HG02571 (cell line): Measurements from ENCODE around the gene PCTP.

ENCODE experiments used
- ATAC-seq: cut with Tn5 transposase; IDR thresholded peaks from one replicate; pipeline ENCODE4 v1.9.1; 2021; ENCODE audit warnings: mild to moderate bottlenecking, moderate library complexity; ENCODE audit not compliant: unreplicated experiment

Gene PCTP

DNA sequence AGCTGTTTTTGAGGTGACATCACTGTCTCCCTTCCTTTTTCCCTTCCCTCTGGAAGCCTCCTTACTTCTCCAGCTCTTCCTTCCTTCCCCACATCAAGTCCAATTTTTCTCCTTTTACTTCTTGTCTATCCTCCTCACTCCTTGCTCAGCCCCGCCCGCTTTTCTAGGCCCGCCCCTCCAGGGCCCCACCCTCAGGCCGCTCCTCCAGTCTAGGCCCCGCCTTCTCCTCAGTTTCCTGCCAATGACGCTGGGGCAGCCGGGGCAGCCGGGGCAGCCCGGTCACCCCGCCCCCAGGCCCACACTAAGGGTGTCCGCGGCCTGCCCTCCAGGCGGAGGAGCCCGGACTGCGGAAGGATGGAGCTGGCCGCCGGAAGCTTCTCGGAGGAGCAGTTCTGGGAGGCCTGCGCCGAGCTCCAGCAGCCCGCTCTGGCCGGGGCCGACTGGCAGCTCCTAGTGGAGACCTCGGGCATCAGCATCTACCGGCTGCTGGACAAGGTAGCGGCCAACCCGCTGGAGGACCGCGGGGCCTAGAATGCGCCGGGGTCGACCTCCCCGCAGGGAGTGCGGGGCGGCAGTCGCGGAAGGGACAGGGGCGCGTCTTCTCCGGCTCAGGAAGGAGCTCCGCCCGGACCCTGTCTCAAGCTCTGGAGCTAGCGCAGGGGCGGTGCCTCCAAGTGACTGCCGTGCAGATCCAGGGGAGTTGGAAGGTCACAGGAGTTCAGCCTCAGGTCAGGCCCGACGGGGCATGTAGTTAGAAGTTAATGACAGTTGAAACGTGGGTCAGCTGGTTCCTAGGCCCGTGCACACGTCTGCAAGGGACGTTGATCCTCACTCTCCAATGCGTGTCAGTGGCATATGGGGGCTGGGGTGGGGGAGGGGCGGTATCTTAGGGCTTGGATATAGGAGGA lies at the start of gene PCTP:
Gene PCTP, plus strand, starts transcription at position 302 of the 908 bp plus-strand sequence. Its CDS starts 53 bp downstream, at position 355.
- ATAC-seq, result peak; percentile 98

DNA sequence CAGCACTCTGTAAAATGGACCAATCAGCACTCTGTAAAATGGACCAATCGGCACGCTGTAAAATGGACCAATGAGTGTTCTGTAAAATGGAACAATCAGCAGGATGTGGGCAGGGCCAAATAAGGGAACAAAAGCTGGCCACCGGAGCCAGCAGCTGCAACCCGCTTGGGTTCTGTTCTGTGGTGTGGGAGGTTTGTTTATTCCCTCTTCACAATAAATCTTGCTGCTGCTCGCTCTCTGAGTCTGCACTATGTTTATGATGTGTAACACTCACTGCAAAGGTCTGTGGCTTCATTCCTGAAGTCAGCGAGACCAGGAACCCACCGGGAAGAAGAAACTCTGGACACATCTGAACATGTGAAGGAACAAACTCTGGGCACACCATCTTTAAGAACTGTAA lies 48.7 kb upstream of the PCTP start:
- ATAC-seq, result no peak

DNA sequence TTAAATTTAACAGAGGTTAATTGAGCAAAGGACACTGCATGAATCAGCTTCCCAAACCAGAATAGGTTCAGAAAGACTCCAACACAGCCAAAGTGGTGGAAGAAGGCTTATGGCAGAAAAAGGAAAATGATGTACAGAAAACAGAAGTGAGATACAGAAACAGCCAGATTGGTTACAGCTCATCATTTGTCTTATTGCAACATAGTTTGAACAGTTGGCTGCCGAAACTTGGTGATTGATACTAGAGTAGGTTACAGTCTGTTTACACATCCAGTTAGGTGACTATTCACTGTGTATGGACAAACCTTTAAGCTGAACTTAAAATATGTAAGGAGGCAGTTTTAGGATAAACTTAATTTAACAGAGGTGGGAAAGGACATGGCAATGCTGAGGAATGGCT lies 46.5 kb upstream of the PCTP start:
- ATAC-seq, result no peak

DNA sequence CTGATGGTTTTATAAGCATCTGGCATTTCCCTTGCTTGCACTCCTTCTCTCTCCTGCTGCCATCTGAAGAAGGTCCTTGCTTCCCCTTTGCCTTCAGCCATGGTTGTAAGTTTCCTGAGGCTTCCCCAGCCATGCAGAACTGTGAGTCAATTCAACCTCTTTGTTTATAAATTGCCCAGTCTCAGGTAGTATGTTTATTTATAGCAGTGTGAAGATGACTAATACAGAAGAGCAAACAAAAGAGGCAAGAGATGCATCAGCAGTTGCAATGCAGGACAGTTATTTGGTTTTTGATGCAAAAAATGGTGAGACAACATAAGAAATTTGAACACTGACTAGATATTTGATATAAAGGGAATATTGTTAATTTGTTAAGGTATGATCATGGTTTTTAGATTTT lies 45.0 kb upstream of the PCTP start:
- no peak for ATAC-seq

DNA sequence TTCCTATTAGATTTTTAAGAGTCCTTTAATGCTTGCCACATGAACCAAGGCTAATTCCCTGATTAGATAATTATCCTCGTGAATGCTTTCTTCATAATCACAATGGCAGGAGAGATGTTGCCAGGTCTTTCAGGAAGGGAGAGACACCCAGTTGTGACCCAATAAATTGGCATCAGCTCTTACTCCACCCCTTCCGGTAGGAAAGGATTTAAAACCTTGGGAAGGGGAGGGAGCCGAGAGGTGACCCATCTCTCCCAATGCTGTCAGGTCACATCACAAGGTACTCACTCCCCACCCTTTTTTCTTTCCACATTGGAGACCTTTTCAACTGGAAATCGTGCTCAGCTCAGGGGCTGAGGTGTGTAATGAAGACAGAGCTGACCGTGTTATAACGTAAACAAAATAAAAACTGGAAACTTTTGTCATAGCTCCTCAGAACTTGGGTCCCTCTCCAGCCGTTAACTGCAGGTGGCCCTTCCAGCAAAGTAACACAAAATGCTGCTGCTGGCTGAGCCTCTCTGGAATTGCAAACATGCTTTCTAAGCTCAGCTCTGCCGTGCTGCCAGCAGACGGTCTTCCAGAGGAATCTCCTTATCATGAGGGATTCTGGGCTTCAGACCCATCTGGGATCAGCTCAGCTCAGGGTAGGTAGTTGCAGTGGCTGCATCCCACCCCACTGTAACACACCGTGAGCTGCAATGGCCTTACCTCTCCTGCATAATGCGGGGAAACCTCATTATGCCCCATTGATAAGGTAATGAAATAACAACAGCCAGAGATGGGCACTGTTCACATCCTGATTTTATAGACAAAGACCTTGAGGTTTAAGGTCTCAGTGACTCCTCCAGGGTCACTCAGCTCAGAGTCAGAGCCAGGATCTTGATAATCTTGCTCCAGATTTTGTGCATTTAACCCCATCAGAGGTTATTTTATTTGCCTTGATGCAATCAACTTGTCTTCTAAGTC lies 43.8 kb upstream of the PCTP start:
- no peak for ATAC-seq

DNA sequence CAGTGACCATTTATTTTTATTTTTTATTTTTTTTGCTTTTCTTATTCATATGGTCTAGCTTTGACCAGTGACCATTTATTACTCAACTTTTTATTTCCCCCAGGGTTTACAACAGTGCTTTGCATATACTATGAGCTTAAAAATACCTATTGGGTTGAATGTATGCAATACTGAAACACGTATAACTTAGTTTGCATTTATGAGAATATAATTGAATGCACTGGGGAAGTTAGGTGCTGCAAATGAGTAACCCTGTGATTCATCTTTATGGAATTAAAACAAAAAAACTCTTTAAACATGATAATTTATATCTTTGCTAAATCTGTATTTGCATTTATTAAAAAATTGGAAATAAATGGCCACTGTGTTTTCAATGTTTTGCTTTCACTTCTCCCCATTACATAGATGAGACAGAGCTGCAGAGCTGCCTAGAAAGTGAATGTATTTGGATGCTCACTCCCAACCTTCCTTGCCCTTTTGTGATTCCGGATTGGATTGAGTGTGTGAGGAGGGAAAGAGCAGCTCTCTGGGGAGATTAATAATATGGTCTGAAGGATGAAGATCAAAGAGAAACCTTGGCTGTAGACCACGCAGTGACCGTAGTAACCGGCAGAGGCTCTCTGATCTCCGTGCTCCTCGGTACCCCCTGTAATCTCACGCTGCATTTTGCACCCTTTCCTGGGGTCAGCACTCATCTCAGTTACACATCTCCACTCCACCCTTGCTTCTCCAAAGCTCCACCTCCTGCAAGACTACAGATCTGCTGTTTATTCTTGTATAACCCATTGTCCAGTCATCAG lies 42.5 kb upstream of the PCTP start:
- no peak for ATAC-seq

DNA sequence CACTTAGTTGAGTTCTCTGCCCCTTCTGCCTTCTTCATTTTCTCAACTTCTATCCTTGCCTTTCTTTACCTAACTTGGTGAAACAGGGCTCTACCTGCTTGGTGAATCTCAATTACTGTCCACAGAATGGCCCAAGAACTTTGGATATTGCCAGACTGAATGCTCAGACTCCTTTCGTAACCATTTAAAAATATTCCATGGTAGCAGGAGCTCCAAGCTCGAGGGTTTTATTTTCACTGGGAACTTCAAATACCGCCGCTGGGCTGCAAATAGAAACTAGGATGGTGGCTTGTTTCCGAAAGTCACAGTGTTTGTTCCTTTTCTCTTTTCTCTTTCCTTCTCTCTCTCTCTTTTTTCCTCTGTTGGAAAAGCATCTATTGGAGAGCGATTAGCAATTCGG lies 41.4 kb upstream of the PCTP start:
- ATAC-seq, result no peak

DNA sequence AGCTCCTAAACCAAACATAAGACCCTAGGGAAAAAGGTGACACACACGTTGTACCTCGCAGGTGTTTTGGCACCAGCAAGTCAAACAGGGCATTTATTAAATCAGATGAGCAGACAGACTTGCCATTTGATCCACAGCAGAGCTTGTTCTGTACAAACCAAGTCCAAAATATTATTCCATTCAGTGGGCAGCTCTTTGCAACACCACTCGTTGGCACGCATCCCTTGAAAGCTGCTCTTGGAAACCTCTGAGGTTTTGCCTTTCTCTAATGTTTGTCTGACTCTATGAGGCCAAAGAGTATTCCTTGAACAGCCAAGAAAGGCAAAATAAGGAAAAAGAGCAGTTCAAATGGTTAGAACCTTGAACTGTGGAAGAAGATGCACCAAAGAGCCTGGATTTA lies 40.9 kb upstream of the PCTP start:
- ATAC-seq, result no peak

DNA sequence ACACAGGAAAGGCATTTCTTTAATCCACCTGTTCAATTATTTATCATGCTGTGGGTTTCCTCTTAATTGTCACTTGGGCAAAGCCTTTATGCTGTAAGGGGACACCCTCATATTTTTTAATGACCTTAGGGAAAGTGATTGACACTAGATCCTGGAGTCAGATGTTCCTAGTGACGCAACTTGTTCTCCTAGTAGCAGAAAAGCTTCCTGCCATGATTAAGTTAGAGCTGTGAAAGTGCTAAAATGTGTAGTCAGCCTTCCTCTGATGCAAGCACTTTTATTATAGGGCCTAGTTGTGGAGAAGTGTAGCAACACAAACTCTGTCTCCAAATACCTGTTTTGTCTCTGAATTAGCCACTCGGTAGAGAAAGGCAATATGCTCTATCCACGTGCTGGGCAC lies 40.4 kb upstream of the PCTP start:
- ATAC-seq, result no peak

DNA sequence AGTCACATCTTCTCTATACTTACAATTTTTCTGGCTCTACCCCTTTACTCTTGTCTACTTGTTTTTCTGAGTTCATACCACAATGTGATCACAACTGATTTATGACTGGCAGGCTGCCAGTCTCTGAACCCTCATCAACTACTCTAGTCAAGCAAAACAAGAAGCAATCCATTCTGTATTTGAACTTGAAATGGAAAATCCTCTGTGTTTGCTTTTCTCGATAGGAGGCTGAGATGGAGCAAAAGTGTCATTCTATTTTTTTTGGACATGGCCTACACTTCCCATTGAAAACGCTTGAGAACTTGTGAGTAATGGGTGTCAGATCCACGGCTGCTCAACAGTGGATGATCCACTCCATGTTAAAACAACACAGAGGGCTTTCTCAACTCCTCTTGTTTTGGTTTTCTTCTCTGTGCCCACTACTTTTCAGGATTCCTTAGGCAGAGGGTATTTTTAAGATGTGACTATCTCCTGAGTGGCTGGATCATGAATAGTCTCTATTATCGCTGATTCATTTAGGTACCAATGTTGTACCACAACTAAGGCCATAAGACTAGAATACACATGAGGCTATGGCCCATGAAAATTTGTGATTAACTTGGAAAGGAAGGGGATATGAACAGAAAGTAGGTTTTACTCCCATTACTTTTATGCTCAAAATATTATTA lies 39.9 kb upstream of the PCTP start:
- no peak for ATAC-seq

DNA sequence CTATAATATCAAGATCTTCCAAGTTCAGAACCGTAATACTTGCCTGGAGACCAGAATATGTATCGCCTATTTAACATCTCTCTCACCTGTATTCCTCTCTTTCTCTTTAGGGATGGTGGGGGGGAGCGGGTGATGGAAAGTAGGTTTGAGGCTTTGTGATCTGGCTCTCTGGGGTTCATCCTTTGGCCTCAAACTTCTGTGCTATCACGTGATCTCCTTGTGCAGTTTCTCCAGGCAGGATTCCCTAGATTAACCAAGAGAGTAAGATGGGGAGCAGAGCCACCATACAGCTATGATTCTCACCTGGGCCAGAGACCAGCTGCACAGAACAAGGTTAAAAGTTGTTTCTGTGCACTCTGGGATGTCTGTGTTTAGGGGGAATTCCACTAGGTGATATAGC lies 33.4 kb upstream of the PCTP start:
- ATAC-seq, result no peak

DNA sequence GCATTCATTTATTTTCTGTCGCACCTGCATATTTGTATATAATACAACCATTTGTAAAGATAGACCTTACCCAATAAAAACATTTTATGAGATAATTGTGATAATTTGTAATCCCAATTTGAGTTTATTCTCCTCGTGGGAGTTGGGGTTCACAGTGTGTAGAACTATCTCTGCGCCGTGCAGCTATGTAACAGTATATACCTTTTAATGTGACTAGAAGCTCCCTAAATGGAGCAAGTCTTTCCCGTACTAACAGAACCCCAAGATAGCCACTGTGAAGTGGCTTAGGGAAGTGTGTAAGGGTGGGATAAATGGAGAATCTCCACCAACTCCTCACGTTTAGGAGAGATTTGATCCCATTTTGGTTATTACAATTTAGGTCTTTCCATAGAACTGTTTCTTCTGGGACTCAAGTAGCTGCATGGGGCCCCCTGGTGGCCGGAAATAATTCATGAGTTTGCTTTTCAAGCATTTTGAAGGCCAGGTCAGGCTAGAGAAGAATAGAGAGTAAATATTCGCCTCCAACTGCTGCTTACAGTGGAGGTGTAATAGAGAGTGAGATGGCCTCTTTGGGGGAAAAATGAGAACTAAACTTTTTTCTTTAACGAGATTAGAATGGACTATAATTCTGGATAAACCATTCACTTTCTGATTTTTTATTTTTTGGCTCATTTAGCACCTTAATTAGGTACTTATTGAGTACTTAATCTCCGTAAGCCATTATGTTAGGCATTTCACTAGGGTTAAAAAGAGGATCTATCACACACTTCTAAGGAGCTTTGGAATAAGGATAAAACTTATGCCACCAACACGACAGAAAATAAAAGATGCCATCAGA lies 32.7 kb upstream of the PCTP start:
- ATAC-seq, result no peak

DNA sequence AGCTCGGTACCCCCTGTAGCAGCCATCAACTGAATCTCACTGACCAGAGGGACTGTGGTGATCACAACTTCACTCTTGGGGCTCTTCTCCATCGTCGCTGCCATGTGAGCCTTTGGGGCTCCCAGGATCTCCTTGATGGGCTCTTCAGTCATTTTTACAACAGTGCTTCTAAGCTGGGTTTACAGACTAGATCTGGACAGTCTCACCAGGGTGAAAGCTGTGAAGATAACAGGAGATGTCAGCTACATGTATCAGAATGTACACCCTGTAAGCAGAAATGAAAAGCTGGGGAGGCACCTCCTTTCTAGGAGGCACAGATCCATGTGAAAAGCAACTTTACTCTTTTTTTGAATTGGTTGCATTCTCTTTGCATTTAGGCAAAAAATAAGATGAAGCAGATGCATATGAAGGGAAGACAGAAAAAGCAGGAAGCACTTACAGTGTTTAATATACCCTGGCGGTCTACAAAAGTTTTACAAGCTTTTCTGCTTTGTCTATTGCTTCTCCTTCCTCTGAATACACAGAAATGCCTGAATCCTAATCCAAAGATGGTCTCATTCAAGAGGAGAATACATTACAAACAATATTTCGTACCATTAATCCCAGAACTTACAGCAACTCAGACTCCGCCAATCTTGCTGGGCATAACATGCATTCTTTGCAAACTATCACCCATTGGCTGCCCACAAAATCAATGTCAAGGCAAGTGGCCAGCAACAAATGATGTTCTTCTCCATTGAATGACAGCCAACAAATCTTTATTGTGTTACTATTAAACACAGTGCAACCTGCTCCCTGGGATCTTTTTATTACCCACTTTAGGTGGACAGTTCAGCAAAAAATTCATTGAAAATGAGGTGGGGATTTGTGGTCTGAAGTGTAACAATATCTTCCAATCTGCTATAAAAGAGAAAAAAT lies 29.7 kb upstream of the PCTP start:
- ATAC-seq, result no peak

DNA sequence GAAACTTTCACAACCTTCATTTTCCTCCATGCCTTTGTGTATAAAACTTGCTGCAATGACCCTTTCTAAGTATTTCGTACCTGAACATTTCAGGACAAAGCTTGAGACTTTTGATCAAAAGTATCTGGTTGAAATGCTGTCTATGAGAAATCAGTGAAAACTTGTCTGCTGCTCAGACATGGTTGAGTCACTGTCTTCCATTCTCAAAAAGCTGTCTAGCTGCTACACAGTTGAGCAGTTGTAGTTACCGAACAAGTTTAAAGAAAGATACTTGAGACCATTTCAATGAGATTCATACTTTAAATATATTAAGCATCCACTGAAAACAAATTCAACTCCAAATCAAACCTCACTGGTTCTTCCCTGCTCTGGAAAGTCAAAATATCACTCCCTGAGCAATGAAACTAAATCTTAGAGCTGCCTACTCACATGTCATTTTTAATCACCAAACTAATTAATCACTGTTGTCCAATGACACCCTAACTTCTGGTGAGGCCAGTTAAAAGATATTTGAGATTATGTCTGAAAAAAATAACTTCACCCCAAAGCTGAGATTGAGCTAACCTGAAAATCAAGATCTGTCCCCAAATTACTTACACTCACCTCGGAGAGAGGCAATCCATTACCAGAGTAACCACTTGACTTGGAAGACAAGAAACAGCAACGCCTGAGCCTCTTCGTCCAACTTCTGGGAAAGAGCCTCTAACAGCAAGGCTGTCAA lies 28.7 kb upstream of the PCTP start:
- no peak for ATAC-seq

DNA sequence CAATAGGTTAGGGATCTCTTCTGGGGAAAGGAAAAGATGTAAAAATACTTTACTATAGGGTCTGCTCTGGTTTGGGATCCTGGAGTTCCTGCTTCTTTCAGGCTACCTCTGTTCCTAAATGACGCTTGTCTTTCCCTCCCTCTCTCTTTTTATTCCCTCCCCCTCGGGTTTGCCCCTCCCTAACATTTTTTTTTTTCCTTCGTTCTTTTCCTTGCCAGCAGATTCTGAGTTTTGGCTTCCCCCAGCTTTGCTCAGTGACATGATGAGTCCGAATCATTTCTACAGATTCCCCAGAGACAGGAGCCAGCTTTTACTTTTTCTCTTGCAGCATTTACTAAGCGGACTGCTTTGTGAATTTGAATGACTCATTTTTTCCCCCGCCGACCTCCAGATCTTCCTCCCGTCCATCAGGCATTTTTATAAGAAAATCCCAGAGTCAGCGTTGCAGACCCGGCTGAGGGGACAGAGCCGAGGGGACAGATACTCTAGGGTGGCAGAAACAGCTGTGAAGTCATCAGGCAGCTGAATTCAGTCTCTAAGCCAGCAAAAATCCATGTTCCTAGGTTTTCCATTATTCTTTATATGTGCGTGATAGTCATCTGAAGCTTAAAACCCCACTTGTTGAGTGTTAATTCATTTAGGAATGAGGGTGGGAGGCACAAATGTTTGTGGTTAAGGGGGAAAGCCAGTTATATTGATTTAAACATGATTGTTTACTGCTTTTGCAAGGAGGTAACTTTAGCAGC lies 27.9 kb upstream of the PCTP start, which contains the start of gene TMEM100:
Gene TMEM100, minus strand, starts transcription at position 123 of the 746 bp plus-strand sequence. CDS start 1,794 bp downstream, outside the sequence.
- no peak for ATAC-seq

DNA sequence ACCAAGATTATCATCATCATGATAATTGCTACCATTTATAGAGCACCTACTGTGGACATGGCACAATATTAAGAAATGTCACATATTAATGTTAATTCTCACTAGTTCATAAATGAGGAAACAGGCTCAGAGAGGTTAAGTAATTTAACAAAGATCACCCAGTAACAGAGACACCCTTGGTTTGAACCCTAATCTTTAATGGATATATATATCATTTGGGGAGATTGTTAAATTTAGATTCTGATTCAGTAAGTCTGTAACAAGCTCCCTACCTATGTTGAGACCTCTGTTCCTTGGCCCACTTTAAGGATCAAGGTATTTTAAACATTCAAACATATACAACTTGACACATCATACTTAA lies 27.4 kb upstream of the PCTP start:
- ATAC-seq, result no peak

DNA sequence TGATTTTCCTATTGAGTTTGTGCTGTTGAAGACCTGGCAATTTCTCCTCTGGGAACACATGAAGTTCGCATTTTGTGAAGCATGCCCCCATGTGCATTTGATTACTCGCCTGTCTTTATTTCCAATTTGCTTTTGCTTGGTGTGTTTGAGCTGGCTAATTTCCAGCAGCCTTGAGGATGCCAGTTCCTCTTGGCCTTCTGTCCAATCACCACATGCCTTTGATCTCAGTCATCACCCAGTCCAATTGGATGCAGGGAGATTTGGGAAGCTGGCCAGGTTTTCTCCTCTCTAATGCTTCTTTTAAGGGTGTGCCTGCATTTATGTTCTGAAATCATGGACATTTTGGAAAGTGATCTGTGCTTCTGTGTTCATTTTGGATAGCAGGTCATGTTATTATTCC lies 24.4 kb upstream of the PCTP start:
- no peak for ATAC-seq
